ENCODE results near the gene FNBP1. TPM values are rescaled to one million over a fixed set of nuclear protein-coding genes. Genes with fewer than 3 reads are reported as not detected.

The FNBP1 gene
- total RNA-seq, 1 experiment from 2014 or later = 43.6 TPM

DNA sequence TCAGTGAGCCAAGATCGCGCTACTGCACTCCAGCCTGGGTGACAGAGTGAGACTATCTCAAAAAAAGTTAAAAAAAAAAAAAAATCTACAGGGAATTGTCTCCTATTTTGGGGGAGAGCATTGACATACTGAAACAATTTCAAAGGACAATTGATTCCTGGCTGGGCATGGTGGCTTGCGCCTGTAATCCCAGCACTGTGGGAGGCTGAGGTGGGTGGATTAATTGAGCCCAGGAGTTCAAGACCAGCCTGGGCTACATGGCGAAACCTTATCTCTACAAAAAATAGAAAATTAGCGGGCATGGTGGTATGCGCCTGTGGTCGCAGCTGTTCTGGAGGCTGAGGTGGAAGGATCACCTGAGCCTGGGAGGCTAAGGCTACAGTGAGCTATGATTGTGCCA lies 41.3 kb upstream of the FNBP1 start:
- Mint-ChIP-seq H3K27me3 (ENCODE audit: low read depth) (no peaks in the 10 kb centered on the region), H3K9me3 (no peaks in the 10 kb centered on the region), H3K27ac (no peak overlapping the region), H3K4me3 (no peak overlapping the region), H3K36me3 (peaks cover 36% of the 10 kb centered on the region), H3K4me1 (no peaks in the 10 kb centered on the region)
- POLR2A ChIA-PET = no interaction called here
- ATAC-seq (no peak), DNase-seq (ENCODE audit: low spot score) (no peak)
- CTCF ChIA-PET = no interaction called here
- TF ChIP-seq PRRX2 (CRISPR knock-in tag; IDR thresholded peaks at IDR 0.05) = no peak
- no peak for TF ChIP-seq SP1 (CRISPR knock-in tag; conservative IDR thresholded peaks at IDR 0.05)
- TF ChIP-seq ZSCAN18 (CRISPR knock-in tag; IDR thresholded peaks at IDR 0.05) = no peak
- no peak for TF ChIP-seq E2F4 (CRISPR knock-in tag; IDR thresholded peaks at IDR 0.05; ENCODE audit: borderline replicate concordance, low read depth)
- TF ChIP-seq NFE2L1 (CRISPR knock-in tag; IDR thresholded peaks at IDR 0.05) = no peak
- no peak for TF ChIP-seq CBFB (CRISPR knock-in tag; IDR thresholded peaks at IDR 0.05; ENCODE audit: low read depth)
- TF ChIP-seq AR (CRISPR knock-in tag; IDR thresholded peaks at IDR 0.05) = no peak
- no peak for TF ChIP-seq EMX1 (CRISPR knock-in tag; IDR thresholded peaks at IDR 0.05)
- TF ChIP-seq, protein P1, sequence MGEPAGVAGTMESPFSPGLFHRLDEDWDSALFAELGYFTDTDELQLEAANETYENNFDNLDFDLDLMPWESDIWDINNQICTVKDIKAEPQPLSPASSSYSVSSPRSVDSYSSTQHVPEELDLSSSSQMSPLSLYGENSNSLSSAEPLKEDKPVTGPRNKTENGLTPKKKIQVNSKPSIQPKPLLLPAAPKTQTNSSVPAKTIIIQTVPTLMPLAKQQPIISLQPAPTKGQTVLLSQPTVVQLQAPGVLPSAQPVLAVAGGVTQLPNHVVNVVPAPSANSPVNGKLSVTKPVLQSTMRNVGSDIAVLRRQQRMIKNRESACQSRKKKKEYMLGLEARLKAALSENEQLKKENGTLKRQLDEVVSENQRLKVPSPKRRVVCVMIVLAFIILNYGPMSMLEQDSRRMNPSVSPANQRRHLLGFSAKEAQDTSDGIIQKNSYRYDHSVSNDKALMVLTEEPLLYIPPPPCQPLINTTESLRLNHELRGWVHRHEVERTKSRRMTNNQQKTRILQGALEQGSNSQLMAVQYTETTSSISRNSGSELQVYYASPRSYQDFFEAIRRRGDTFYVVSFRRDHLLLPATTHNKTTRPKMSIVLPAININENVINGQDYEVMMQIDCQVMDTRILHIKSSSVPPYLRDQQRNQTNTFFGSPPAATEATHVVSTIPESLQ (CRISPR knock-in tag; IDR thresholded peaks at IDR 0.05) = no peak
- no peak for TF ChIP-seq ZNF396 (CRISPR knock-in tag; IDR thresholded peaks at IDR 0.05; ENCODE audit: borderline replicate concordance)
- TF ChIP-seq NR3C1 (CRISPR knock-in tag; conservative IDR thresholded peaks at IDR 0.05; ENCODE audit: low read depth) = no peak
- TF ChIP-seq AFF4 (CRISPR knock-in tag; IDR thresholded peaks at IDR 0.05; ENCODE audit: borderline replicate concordance) = no peak
- TF ChIP-seq SMAD4 (CRISPR knock-in tag; IDR thresholded peaks at IDR 0.05) = no peak
- no peak for TF ChIP-seq E2F5 (CRISPR knock-in tag; IDR thresholded peaks at IDR 0.05)
- no peak for TF ChIP-seq ZNF425 (CRISPR knock-in tag; conservative IDR thresholded peaks at IDR 0.05)
- no peak for TF ChIP-seq SMAD3 (CRISPR knock-in tag; IDR thresholded peaks at IDR 0.05; ENCODE audit: borderline replicate concordance)
